K562 (cell line): ENCODE data around the gene RNF20. TPM values are rescaled to one million over a fixed set of nuclear protein-coding genes. Genes with fewer than 3 reads are reported as not detected.

Experiments
- ATAC-seq: fragments of 200-7000 bp; cut with Tn5 transposase; 3 replicates; pipeline ENCODE4 v1.9.1; 2020; ENCODE audit warnings: moderate library complexity
- BruUV-seq: library from RNA; stranded (reverse); fragments of 400-500 nt; replicated peaks from 2 replicates; lab custom pipeline; 2021; lab: Mats Ljungman, UMichigan
- CTCF ChIA-PET: fragments of 300-600 bp; formaldehyde crosslinking; extraction: SDS; loops from one replicate; lab custom pipeline; 2021; ENCODE audit warnings: low intra/inter-chr PET ratio; lab: Yijun Ruan, JAX
- POLR2A ChIA-PET: fragments of 300-600, 350-650 bp; sonication (Branson Sonifier 250); formaldehyde crosslinking; extraction: SDS; loops from one replicate; lab custom pipeline; 2021; ENCODE audit warnings: antibody characterized with exemption, inconsistent platforms; lab: Yijun Ruan, JAX
- DNase-seq, 4 experiments: peaks; one replicate each; pipeline versions ENCODE4 v3.0.0 to v3.0.0-alpha.2; 2011 to 2018; ENCODE audit warnings: low spot score in 3 of 4, mixed read lengths in 3 of 4; ENCODE audit errors: extremely low read depth in 1 of 4
- FAIRE-seq: peaks from 2 replicates; lab custom pipeline; 2011; peaks lifted over from hg19 to GRCh38; lab: Jason Lieb, UNC
- H2AFZ ChIP-seq: 2 replicates; pipeline ENCODE4 v1.6.0; 2011; ENCODE audit warnings: low read depth, low read length, control low read depth, inconsistent platforms
- H3K27ac ChIP-seq: fragments of 200-600 bp; 3 replicates; pipeline ENCODE4 v1.8.0; 2011; ENCODE audit warnings: low read depth, mild to moderate bottlenecking, control low read depth, inconsistent platforms, low read length, moderate library complexity, mixed read lengths; ENCODE audit errors: extremely low read depth
- H3K27me3 ChIP-seq, 2 experiments: fragments of 300-600 bp in 1 of 2; 2 replicates in 1 of 2; 3 replicates in 1 of 2; pipeline versions ENCODE4 v1.6.0 to v1.8.0; 2011; ENCODE audit warnings: inconsistent platforms in 2 of 2, low read length in 2 of 2, mild to moderate bottlenecking in 1 of 2, mixed read lengths in 1 of 2, moderate library complexity in 1 of 2; ENCODE audit not compliant: control insufficient read depth in 2 of 2, insufficient read depth in 2 of 2
- H3K36me3 ChIP-seq: fragments of 300-600 bp; 3 replicates; pipeline ENCODE4 v1.8.0; 2011; ENCODE audit warnings: mild to moderate bottlenecking, low read length, inconsistent platforms; ENCODE audit not compliant: control insufficient read depth, insufficient read depth
- H3K4me1 ChIP-seq, 2 experiments: fragments of 200-600 bp in 1 of 2; replicated peaks in 1 of 2; 2 replicates in 1 of 2; 3 replicates in 1 of 2; pipeline versions ENCODE4 v1.5.1 to v1.8.0; 2011; ENCODE audit warnings: inconsistent platforms in 2 of 2, low read length in 2 of 2, mild to moderate bottlenecking in 1 of 2, mixed read lengths in 1 of 2, moderate library complexity in 1 of 2; ENCODE audit not compliant: control insufficient read depth in 2 of 2, insufficient read depth in 2 of 2
- H3K4me2 ChIP-seq: 2 replicates; pipeline ENCODE4 v1.6.1; 2011; ENCODE audit warnings: low read length, control low read depth, inconsistent platforms, mixed read lengths; ENCODE audit not compliant: insufficient read depth
- H3K4me3 ChIP-seq: fragments of 200-600 bp; sonication (generic), shearing (Covaris generic); 2 replicates; pipeline ENCODE4 v1.5.1; 2016; ENCODE audit warnings: control low read depth, inconsistent platforms
- H3K79me2 ChIP-seq: fragments of 200-600 bp; 3 replicates; pipeline ENCODE4 v1.8.0; 2011; ENCODE audit warnings: low read length, inconsistent platforms; ENCODE audit not compliant: control insufficient read depth, insufficient read depth
- H3K9ac ChIP-seq, 2 experiments: 2 replicates each; pipeline versions ENCODE4 v1.6.0 to v1.6.1; 2011; ENCODE audit warnings: low read depth in 2 of 2, low read length in 2 of 2, control low read depth in 1 of 2, inconsistent platforms in 1 of 2, mild to moderate bottlenecking in 1 of 2, mixed read lengths in 1 of 2; ENCODE audit not compliant: insufficient read depth in 1 of 2
- H3K9me1 ChIP-seq: one replicate; pipeline ENCODE4 v1.6.0; 2011; ENCODE audit warnings: inconsistent platforms, mild to moderate bottlenecking, low read length, moderate library complexity; ENCODE audit not compliant: control insufficient read depth, insufficient read depth
- H3K9me3 ChIP-seq: replicated peaks from 2 replicates; pipeline ENCODE4 v1.5.1; 2011; ENCODE audit warnings: low read depth, low read length, inconsistent platforms; ENCODE audit not compliant: control insufficient read depth, insufficient read depth
- H4K20me1 ChIP-seq: replicated peaks from 2 replicates; pipeline ENCODE4 v1.6.1; 2011; ENCODE audit warnings: low read length, inconsistent platforms, mixed read lengths; ENCODE audit not compliant: control insufficient read depth, insufficient read depth
- ARNT ChIP-seq, 2 experiments: fragments of 450-650 bp; IDR thresholded peaks; 2 replicates each; pipeline ENCODE4 v1.6.1; 2016; ENCODE audit warnings: mild to moderate bottlenecking in 1 of 2
- ELF2 ChIP-seq: fragments of 250-450 bp; sonication (Bioruptor Pico); IDR thresholded peaks from 2 replicates; pipeline ENCODE4 v1.5.0; 2021; ENCODE audit warnings: mild to moderate bottlenecking
- PRMT5 ChIP-seq: sonication (generic); formaldehyde crosslinking; IDR thresholded peaks from 2 replicates; pipeline ENCODE4 v1.5.0; 2020; ENCODE audit warnings: missing genetic modification reagents
- ZFX ChIP-seq: sonication (generic); formaldehyde crosslinking; IDR thresholded peaks from 2 replicates; pipeline ENCODE4 v1.8.0; 2022; ENCODE audit warnings: mild to moderate bottlenecking, missing genetic modification reagents, moderate library complexity
- ZNF184 ChIP-seq: sonication (generic); formaldehyde crosslinking; IDR thresholded peaks from 2 replicates; pipeline ENCODE4 v1.5.0; 2020; ENCODE audit warnings: missing genetic modification reagents
- in situ Hi-C: fragments of 300-500 bp; cut with MboI; formaldehyde crosslinking; loops from 4 replicates; pipeline ENCODE4 v1.15.0; 2018; ENCODE audit warnings: inconsistent platforms, mixed read lengths
- intact Hi-C: fragments of 100-400 bp; cut with micrococcal nuclease; formaldehyde crosslinking; loops from 2 replicates; pipeline ENCODE4 v1.14.2; 2022
- polyA plus RNA-seq, 8 experiments: library from polyadenylated mRNA; depleted of rRNA in 4 of 8; stranded (reverse) in 5 of 8; unstranded in 3 of 8; fragments of >200 nt; fragmentation: Nextera tagmentation in 2 of 8; fragmentation: Illumina TruSeq in 1 of 8; extraction: Ambion mirVana in 2 of 8; extraction: Trizol in 1 of 8; gene quantifications; 2 replicates each; pipeline versions ENCODE4 v1.2.1 to v1.2.3, GENCODE V29; 2011 to 2014; ENCODE audit warnings: inconsistent platforms in 1 of 8, missing spikeins in 1 of 8
- total RNA-seq, 7 experiments: library from RNA; depleted of rRNA in 6 of 7; stranded (reverse); fragments of >200 nt in 6 of 7; fragmentation: Illumina TruSeq in 2 of 7; extraction: Trizol in 2 of 7; gene quantifications; 2 replicates each; pipeline versions ENCODE4 v1.2.1 to v1.2.3, GENCODE V29; 2011 to 2021; ENCODE audit warnings: low replicate concordance in 1 of 7
- TF ChIP-seq, protein P1 (sequence below): fragments of 450-650 bp; formaldehyde crosslinking; IDR thresholded peaks from 2 replicates; pipeline ENCODE4 v1.4.0; 2020; ENCODE audit warnings: mild to moderate bottlenecking, moderate library complexity
- TF ChIP-seq, protein P2 (sequence below), 2 experiments: fragments of 450-650 bp in 1 of 2; IDR thresholded peaks; 2 replicates each; pipeline ENCODE4 v1.6.1; 2011 to 2017; ENCODE audit warnings: low read depth in 2 of 2, antibody characterized with exemption in 1 of 2, borderline replicate concordance in 1 of 2, low read length in 1 of 2, mild to moderate bottlenecking in 1 of 2, mixed read lengths in 1 of 2; ENCODE audit not compliant: control insufficient read depth in 1 of 2
- TF ChIP-seq, protein P3 (sequence below): fragments of 450-650 bp; IDR thresholded peaks from 2 replicates; pipeline ENCODE4 v1.7.0; 2016; ENCODE audit warnings: borderline replicate concordance

The RNF20 gene
- total and polyA plus RNA-seq, 9 of the 15 experiments (the other 6 are each of a cell fraction or from before 2014, with no cell fraction given), result 5.5 to 25.0 (median 22.1) TPM

DNA sequence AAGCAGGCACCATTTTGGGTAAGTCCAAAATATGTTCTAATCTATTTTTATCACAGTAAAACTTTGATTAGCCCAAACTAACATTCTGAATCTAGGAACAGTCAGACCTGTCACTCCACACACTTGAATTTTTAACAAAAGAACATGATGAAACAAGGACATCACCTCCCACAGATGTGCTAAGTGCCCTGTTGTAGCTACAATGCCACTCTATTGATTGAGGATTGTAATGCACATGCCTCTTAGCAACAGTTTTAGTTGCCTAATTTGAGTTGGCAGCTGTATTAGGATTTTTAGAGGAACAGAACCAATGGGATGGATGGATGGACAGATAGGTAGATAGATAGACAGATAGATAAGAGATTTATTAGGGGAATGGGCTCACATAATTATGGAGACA, 20.3 kb upstream of the RNF20 start:
- ATAC-seq (no peak), FAIRE-seq (no peak), DNase-seq (no peak)
- Histone ChIP-seq H3K4me3 (no peak overlapping the region), H3K4me1 (no peaks in the 10 kb centered on the region), H3K36me3 (no peaks in the 10 kb centered on the region), H3K79me2 (no peaks in the 10 kb centered on the region), H3K9ac (no peak overlapping the region), H3K4me2 (no peak overlapping the region), H3K9me3 (no peaks in the 10 kb centered on the region), H4K20me1 (no peaks in the 10 kb centered on the region), H2AFZ (no peak overlapping the region), H3K27ac (no peak overlapping the region), H3K9me1 (no peaks in the 10 kb centered on the region), H3K27me3 (peaks cover 0 to 4% of the 10 kb centered on the region in 2 experiments; a peak in 1 of 5 replicates)
- no peak for TF ChIP-seq ELF2
- TF ChIP-seq, protein P1, sequence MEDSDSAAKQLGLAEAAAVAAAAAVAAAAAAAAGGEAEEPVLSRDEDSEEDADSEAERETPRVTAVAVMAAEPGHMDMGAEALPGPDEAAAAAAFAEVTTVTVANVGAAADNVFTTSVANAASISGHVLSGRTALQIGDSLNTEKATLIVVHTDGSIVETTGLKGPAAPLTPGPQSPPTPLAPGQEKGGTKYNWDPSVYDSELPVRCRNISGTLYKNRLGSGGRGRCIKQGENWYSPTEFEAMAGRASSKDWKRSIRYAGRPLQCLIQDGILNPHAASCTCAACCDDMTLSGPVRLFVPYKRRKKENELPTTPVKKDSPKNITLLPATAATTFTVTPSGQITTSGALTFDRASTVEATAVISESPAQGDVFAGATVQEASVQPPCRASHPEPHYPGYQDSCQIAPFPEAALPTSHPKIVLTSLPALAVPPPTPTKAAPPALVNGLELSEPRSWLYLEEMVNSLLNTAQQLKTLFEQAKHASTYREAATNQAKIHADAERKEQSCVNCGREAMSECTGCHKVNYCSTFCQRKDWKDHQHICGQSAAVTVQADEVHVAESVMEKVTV (CRISPR knock-in tag), result no peak
- TF ChIP-seq ZFX (CRISPR knock-in tag), result no peak
- TF ChIP-seq, protein P2, sequence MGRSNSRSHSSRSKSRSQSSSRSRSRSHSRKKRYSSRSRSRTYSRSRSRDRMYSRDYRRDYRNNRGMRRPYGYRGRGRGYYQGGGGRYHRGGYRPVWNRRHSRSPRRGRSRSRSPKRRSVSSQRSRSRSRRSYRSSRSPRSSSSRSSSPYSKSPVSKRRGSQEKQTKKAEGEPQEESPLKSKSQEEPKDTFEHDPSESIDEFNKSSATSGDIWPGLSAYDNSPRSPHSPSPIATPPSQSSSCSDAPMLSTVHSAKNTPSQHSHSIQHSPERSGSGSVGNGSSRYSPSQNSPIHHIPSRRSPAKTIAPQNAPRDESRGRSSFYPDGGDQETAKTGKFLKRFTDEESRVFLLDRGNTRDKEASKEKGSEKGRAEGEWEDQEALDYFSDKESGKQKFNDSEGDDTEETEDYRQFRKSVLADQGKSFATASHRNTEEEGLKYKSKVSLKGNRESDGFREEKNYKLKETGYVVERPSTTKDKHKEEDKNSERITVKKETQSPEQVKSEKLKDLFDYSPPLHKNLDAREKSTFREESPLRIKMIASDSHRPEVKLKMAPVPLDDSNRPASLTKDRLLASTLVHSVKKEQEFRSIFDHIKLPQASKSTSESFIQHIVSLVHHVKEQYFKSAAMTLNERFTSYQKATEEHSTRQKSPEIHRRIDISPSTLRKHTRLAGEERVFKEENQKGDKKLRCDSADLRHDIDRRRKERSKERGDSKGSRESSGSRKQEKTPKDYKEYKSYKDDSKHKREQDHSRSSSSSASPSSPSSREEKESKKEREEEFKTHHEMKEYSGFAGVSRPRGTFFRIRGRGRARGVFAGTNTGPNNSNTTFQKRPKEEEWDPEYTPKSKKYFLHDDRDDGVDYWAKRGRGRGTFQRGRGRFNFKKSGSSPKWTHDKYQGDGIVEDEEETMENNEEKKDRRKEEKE (IDR thresholded peaks at IDR 0.05; ENCODE audit: borderline replicate concordance in 1 of 2, control insufficient read depth in 1 of 2, low read depth in 2 of 2, low read length in 1 of 2), result no peak
- TF ChIP-seq ARNT (IDR thresholded peaks at IDR 0.05), result no peak
- TF ChIP-seq ZNF184 (CRISPR knock-in tag), result no peak
- TF ChIP-seq PRMT5 (CRISPR knock-in tag), result no peak
- TF ChIP-seq, protein P3, sequence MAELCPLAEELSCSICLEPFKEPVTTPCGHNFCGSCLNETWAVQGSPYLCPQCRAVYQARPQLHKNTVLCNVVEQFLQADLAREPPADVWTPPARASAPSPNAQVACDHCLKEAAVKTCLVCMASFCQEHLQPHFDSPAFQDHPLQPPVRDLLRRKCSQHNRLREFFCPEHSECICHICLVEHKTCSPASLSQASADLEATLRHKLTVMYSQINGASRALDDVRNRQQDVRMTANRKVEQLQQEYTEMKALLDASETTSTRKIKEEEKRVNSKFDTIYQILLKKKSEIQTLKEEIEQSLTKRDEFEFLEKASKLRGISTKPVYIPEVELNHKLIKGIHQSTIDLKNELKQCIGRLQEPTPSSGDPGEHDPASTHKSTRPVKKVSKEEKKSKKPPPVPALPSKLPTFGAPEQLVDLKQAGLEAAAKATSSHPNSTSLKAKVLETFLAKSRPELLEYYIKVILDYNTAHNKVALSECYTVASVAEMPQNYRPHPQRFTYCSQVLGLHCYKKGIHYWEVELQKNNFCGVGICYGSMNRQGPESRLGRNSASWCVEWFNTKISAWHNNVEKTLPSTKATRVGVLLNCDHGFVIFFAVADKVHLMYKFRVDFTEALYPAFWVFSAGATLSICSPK, result no peak
- BruUV-seq, result no TSS peak
- intact Hi-C loops, result no loop called here
- ChIA-PET CTCF (no interaction called here), POLR2A (no interaction called here)
- in situ Hi-C loops, result no loop called here
